ENCODE results near the gene NSG2. TPM values are rescaled to one million over a fixed set of nuclear protein-coding genes. Genes with fewer than 3 reads are reported as not detected.
A peak's percentile ranks its signal among the peaks of the same experiment; 100 is the strongest.

Gene NSG2
- total RNA-seq: 3.1 TPM

DNA sequence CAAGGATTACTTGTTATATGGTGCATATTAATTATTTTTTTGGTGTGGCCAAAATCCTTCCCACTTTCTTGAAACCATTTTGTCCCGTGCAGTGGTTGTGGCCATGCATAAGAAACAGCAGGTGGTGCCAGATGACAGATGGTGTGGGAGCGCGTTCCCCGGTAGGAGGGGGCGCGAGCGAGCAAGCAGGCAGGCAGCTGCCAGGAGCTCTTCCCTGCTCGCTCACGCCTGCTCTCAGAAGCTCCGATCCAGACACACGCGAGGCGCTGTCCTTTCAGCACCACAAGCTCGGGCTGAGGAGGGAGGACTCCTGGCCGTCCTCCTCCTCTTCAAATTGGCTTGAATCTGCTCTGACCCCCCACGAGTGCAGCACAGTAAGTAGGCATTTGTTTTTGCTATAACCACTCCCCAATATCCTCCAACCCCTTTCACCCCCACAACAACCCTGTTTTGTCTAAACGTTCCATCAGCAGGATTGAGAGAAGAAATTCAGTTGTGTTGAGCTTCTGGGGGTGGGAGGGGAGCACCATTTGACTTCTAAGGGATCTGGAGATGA, at the start of gene NSG2:
TSS of gene NSG2 (plus strand) at position 237 of the 556 bp plus-strand sequence. CDS start 1,050 bp downstream, outside the sequence.
- DNase-seq: peak; percentile 97

GRCh38 chr5:173997331-173997730, 48.2 kb upstream of the NSG2 start:
- no peak for DNase-seq

DNA sequence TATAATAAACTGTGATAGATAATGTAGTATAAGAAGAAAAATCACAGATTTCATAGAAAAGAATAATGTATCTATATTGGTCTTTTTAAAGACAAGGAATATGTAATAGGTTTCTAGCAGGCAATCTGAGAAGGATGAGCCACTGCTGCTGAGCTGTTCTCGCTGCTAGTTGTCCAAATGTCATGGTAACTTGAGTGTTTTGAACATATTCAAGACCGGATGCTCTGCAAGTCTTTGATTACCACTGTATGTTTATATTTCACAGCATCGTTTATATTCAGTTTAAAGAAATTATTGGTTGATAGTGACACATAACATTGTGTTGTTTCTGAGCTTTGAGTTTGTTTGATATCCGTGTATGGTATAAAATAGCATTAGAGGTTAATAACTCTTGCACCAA, 47.0 kb upstream of the NSG2 start:
- no peak for DNase-seq

GRCh38 chr5:174000076-174000475, 45.4 kb upstream of the NSG2 start:
- no peak for DNase-seq

GRCh38 chr5:174003795-174004194, 41.7 kb upstream of the NSG2 start:
- no peak for DNase-seq

DNA sequence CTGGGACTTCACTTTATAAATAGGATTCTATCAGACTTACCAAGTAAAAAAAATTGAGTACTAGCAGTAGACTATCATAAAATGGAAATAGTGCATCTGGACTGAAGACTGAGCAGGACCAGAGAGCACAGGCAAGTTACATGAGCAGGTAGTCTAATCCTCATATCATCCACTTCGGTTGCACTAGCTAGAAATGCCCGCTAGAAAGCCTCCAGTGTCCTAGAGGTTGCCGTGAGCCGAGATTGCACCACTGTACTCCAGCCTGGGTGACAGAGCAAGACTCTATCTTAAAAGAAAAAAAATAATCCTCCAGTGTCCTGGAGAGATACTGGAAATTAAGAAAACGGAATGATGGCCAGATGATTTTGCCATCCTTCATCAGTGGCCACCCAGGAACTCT, 36.6 kb upstream of the NSG2 start:
- no peak for DNase-seq

DNA sequence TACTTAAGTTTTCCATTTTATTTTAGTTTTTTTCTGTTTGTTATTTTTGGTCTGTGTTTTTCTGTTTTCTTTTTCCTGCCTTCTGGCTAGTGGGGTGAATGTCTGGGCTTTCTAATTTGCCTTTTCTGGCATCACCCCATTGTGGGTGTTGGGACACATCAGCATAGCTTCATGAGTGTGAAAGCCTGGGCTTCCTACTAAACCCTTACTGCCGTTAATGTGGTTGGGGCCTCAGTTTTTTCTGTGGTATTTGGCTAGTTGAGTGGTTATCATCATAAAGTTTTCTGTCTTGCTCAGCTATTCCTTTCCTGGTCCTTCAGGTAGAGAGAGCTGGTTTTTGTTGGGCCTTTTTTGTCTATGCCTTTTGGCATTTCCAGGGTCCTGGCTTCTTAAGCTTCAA, 35.1 kb upstream of the NSG2 start:
- no peak for DNase-seq

DNA sequence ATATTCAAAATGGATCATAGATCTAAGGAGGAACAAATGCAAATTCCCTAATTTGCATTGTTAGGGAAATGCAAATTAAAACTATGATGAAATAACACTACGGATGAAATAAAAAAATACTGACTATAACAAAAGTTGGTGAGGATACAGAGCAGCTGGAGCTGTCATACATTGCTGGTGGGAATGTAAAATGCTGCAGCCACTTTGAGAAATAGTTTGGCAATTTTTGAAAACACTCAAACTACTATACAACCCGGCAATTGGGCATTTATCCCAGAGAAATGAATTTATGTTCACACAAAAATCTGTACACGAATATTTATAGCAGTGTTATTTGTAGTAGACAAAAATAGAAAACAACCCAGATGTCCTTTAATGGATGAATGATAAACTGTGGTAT, 34.1 kb upstream of the NSG2 start:
- DNase-seq: no peak

DNA sequence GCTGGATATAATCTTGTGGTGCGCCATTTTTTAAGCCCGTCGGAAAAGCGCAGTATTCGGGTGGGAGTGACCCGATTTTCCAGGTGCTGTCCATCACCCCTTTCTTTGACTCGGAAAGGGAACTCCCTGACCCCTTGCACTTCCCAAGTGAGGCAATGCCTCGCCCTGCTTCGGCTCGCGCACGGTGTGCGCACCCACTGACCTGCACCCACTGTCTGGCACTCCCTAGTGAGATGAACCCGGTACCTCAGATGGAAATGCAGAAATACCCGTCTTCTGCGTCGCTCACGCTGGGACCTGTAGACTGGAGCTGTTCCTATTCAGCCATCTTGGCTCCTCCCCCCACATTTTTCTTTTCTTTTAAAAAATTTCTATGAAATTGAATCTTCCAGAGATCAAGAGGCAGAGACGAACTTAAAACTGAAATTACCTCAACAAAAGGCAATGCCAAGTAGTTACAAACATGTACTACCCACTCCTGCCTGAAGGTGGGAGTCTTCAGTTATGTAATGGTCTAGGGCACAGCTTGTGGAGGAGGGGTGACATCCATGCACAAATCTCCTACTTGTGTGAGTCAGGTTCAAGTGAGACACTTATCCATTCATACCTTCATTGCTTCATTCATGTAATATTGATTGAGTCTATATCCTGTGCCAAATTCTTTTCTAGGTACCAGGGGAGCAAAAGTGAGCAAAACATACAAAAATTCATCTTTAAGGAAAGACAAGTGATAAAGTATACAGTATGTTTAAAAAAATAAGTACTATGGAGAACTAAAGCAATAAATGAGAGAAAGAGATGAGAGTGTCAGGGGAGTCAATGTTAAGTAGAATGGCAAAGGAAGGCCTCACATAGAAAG, 25.2 kb upstream of the NSG2 start:
- DNase-seq: peak; percentile 3

GRCh38 chr5:174020928-174021304, 24.6 kb upstream of the NSG2 start:
- no peak for DNase-seq

DNA sequence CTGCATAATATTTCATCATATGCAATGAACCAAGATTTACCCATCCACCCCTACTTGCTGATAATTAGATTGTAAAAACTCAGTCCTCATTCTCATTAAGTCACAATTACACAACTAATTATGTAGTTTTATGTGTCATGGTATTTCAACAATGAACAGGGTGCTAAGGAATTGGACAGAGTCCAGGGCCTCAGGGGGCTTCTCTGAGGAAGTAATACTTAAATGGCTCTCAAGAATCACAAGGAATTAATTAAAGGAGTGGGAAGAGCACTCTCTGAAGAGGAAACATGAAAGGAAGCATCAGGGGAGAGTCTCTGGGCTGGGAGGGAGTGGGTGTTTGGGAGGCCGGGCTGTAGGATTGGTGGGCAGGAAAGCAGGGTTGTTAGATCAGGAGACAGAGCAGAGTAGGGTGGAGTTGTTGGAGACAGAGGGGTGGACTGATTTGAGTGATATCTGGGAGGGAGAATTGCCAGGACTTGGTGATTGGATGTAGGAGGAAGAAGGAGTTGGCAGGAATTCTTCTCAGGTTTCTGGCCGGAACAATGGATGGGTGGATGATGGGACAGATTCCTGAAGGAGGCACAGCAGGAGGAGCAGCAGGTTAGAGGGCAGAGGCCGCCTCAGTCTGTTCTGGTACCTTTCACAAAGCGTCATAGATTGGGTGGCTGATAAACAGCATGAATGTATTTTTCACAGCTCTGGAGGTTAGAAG, 23.0 kb upstream of the NSG2 start:
- DNase-seq: no peak

DNA sequence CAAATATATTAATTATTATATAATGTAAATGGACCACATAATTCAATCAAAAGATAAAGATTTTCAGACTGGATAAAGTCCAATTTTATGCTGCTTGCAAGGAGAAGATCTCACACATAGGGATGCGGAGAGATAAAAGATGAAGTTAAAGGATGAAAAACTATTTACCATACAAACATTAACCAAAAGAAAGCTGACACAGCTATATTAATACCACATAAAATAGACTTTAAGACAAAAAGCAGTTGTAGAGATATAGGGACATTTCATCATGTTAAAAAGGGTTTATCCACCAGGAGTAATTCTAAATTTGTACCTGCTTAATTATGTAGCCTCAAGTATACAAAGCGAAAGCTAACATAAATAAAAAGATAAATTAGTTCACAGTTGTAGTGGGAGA, 15.2 kb upstream of the NSG2 start:
- DNase-seq: no peak

DNA sequence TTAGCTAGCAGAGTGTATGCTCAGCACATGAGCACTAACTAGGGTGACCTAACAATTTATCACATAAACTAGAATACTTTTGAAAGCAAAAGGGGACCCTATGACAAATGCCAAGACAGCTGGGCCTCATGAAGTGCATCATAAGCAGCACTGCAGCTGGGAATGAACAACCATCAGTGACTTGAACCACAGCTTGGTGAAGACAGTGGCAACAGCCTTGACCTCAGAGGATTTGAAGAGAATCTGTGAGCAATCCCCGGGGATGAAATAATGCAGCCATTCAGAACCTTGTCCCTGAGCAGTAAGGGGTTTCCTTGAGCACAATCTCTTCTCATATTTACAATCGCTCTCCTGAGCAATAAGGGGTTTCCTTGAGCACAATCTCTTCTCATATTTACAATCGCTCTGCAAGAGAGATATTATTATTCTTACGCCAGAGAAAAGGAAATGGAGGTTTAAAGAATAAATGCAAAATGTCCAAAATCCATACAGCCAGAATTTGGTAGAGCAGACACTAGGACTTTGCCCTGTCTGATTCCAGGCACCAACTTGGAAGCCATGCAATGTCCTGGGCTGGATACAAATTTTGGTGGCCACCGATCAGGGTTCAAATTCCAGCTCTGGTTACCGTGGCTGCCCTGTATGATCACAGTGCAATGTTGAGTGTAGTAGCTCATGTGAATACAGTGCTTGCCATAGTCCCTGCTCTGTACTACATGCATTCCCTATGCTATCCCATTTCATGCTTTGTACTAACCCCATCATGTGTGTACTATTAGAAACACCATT, 846 bp upstream of the NSG2 start:
- DNase-seq: no peak

DNA sequence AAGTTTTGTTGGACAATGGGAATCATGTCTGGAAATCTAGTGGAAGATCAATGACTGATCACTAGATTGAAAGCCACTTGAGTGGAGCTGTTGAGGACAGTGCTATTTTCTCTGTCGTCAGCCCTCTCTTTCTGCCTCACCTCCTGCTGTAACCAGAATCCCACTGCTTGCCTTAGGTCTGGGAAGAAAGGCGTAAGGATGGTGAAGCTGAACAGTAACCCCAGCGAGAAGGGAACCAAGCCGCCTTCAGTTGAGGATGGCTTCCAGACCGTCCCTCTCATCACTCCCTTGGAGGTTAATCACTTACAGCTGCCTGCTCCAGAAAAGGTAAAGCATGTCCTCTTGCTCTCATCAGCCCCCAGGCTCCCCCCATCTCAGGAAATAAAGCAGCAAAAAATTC, 1.1 kb downstream of the NSG2 start:
- DNase-seq: no peak

DNA sequence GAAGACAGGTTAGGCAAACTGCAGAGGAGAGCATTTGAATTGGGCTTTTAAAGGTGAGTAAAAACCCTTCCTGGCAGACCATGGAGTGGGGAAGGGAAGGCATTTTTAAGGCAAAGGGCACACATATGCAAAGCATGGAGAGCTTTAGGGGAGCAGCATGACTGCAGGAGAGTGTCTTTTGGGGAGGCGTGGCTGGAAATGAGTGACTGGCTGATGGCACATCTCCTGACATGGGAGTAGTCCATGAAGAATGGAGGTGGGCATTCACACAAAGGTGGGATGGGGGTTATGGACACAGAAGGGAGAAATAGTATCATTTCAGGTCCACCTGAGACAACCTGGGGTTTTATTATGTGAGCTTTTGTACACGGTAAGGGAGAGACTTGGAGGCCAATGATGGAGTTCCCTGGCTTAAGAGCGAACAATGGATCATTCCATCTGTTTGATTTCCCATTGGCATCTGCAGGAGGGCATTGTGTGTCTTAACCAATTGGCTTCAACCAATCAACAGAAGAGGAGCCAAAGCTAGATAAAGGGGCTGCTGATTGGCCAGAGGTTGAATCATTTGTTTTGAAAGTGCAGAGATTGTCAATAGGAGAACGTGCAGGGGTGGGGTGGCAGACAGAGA, 2.1 kb downstream of the NSG2 start:
- DNase-seq: no peak

DNA sequence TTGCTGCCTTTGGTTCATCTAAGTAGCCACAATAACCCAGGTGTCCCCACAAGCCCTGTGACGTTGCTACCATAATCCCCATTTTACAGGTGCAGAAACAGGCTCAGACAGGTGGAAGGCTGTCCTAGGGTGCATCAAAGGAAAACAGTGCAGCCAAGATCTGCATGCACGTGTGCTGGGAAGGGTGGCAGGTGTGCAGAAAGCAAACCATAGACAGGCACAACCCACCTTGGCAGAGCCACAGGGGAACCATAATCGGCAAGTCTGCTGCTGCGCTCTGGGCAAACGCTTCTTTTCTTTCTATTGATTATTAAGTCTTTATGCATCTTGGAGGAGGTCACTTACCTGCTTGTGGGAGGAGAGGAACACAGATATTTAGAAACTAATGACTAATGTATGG, 7.1 kb downstream of the NSG2 start:
- DNase-seq: no peak

DNA sequence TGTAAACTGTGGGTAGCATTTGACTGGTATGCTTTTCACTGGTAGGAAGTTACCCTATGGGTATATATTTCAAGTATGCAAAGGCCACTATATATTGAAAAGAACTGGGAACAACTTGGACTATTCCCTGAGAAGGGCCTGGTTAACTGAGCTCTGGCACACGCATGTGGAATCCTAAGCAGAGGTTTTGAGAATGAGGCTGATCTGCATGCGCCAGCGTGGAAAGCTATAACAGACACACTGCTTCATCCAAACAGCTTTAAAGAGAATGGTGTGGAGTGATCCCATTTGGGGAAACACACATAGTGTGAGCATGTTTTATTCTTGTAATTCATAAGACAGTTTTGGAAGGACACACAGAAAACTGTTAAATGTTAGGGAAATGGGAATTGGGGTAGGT, 8.4 kb downstream of the NSG2 start:
- no peak for DNase-seq

- DNase-seq: no peak
Measured at GRCh38 chr5:174056064-174056847, 10.8 kb downstream of the NSG2 start.

DNA sequence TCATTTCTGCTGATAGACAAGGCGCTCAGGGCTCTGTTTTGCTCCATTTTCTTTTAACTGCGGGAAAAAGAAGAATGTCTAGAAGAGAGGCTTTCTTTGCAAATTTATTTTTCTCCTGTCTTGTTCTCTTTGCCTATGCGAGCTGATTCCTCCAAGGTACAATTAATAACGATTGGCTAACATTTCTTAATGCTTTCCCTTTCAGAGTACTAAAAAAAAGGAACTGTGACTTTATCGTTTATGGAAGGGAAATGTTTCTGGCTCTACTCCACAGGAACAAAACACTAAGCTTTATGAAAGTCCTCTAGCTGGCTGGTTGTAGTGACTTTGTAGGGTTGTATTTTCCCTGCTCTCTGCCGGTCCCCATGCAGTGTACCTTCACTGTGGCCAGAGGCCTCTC, 11.7 kb downstream of the NSG2 start:
- DNase-seq: no peak

GRCh38 chr5:174058433-174059122, 13.1 kb downstream of the NSG2 start:
- no peak for DNase-seq

GRCh38 chr5:174059247-174059646, 13.7 kb downstream of the NSG2 start:
- no peak for DNase-seq

All from tongue (tissue), 2 donors.